Activated effector memory CD4-positive, alpha-beta T cell treated with anti-CD3 and anti-CD28 coated beads, Interleukin-2, amount 50 U/mL, for 16 hours (primary cell): ENCODE results near the gene OPCML.

Source experiments
- DNase-seq: peaks from one replicate; pipeline ENCODE4 v3.0.0-alpha.2; 2020

Gene OPCML

DNA sequence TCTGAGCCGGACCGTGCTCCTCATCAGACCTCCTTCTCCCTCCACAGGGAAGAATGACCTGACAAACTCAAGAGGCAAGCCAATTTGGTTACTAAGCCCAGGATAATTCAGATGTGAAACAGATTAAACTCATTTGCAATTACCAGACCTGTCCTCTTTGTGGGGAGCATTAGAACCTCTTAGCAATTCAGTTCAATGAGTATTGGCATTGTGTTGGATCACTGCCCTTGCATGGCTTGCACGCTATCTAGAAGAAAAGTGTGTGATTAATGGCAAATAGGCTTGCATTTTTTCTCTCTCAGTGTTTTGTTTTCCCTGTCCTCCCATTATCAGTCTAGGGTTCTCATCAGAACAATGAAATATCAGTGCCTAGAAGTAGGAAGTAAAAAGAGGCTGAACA is 365.6 kb downstream of the OPCML start:
- no peak for DNase-seq

GRCh38 chr11:133164986-133165385 is 367.3 kb downstream of the OPCML start:
- DNase-seq = no peak

DNA sequence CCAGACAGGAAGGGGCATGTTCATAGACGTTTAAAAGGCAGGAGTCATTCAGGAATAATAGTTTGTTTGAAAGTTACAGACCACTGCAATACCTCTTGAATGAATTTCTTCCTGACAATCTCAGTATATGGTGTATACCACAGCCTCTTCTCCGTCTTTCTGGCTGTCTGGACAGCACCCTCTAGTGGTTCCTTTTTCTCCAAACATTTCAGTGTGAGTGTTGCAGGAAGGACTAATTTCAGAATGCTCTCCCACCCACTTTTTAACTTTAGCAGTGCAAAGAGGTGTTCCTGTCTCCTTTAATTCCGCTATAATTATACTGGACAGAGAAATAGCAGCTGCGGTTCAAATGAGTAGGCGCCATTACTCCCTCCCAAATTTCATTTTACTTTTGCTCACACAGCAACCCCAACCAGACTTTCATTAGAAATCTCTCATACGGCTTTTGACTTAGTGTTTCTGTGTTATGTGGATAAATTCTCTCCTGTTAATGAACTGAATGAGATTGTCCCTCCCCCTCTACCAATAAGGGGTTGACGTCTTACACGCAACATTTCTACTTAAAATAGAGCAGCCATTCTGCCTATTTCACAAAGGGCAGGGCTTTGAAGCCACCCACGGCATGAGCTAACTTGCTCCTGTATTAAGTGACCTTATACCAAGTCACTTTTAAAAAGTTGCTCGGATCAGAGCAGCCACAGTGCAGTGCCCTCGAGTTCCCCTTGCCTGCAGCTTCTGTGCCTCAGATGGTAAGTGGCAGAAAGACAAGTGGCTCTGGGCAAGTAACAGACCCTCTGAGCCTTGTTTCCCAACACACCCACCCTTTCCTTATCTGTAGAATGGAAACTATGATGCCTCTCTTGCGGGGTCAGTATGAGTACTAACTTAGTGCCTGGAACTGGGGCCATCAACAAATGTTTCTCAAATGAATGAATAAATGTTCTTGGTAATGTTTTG is 368.6 kb downstream of the OPCML start:
- no peak for DNase-seq

GRCh38 chr11:133162227-133162626 is 370.1 kb downstream of the OPCML start:
- DNase-seq = no peak

DNA sequence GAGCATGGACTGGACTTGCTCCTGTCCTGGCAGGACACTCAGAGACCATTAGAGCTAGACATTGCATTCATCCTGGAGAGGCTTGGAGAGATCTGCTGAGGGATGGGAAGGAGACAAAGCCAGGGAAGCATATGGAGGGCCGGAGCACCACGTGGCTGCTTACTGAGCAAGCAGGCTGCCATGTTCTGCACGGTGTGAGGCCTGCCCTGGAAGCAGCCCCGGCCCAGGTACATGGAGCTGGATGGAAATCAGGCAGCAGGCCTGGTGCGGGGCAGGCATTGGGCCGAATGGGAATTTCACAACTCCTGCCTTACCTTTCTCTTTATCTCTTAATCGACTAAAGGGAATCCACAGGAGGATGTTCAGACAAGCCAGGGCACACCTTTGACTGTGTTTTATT is 371.5 kb downstream of the OPCML start:
- DNase-seq = no peak

GRCh38 chr11:133156986-133157745 is 375.1 kb downstream of the OPCML start:
- no peak for DNase-seq

DNA sequence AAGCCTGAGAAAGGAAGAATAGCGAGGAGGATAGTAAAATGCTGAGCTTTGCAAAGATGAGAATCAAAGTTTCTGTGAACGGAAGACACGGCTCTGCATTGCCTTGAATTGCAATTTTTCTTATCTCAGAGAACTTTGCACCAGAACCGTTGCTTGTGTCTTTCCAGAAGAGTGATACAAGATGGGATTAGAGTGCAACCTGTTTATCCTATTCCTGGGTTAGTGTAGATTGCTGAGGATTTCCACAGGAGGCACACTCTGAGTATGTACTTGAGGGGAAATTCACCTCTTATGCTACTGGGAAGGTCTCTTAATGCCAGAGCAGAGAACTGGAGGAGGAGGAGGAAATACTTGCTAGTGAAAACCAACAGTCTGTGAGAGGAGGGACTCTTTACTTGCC is 377.5 kb downstream of the OPCML start:
- no peak for DNase-seq

DNA sequence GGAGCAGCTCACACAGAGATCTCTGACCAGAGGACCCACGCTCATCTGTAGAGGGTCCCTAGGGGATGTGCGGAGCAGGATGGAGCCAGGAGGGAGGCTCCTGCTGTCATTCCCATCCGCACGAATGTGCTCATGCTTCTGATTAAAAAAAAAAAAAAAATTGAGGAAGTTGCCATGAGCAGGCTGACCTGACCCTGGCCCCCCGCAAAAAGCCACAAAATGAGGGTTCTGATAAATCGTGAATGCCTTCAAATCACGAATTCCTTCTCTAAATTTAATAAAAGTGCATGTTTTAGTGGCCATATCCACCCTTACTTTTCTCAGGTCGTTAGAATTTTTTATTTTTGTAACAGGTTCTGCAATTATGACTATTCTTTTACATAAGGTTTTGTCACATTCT is 378.2 kb downstream of the OPCML start:
- DNase-seq = no peak

- DNase-seq = no peak
These were observed 379.3 kb downstream of the OPCML start for GRCh38 chr11:133153031-133153430.

DNA sequence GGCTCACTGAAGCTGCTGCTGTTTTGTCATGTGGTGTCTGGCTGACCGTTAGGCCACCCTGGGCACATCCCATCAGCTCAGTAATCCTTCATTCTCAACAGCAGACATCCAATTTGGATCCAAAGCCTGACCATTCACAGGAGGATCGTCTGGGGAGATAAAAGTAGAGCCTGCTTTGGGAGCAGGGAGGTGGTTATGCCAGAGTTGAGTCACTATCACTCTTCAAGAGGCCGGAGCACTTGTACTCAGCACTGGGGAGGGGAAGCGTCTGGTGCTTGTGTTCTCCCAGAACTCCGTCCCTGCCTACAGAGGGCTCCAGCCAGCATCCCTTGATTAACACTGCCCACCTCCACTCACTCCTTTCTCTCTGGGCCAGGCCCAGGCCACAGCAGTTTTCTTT is 382.6 kb downstream of the OPCML start:
- DNase-seq = no peak

- DNase-seq = no peak
These were observed 384.7 kb downstream of the OPCML start for GRCh38 chr11:133147625-133148024.

GRCh38 chr11:133146697-133147306 is 385.5 kb downstream of the OPCML start:
- DNase-seq = no peak

DNA sequence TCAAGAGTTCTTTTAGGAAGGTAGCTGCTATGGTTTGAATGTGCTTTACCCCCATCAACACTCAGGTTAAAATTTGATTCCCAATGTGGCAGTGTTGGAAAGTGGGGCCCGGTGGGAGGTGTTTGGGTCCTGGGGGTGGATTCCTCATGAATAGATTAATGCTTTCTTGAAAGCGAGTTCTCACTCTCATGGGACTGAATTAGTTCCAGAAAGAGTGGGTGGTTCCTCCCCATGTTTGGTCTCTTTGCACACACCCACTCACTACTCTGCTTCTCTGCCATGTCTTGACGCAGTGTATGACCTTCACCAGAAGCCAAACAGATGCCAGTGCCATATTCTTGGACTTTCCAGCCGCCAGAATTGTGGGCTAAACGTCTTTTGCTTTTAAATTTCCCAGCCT is 394.4 kb downstream of the OPCML start:
- DNase-seq = no peak

DNA sequence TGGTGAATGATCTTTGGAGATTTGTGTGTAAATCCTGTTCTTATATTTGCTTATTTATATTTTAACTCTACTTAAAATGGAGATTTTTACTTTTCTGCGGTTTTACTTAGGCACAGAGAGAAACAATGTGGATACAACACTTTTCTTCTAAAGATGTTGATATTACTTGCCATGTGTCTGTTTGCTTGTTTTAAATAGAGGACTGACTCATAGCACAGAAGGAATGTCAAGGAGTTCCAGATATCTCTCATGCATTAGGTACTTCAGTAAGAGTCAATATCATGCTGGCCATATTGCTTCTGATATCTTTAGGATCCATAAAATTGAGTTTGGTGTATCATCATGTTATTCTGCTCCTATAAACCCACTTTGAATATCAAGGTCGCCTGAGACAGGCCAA is 395.0 kb downstream of the OPCML start:
- DNase-seq = no peak

DNA sequence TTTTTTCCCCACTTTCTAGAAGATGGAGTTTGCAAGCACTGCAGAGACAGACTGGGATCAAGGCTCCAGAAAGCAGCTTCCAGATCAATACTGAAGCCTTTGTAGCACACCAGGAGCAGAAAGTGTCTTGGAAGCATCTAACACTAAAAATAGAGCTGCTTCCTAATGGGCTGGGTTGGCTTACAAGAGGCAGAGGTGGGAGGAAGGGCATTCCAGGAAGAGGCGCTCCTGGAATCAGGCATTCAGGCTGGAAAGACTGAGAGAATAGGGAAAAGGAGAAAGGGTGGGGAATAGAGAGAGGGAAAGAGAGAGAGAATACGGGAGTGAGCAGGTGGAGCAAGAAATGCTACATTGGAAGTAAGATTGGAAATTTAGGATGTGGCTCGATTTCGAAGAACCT is 395.9 kb downstream of the OPCML start:
- DNase-seq = no peak

GRCh38 chr11:133134314-133135173 is 397.8 kb downstream of the OPCML start:
- DNase-seq = peak; percentile 74

GRCh38 chr11:133133606-133134005 is 398.7 kb downstream of the OPCML start:
- no peak for DNase-seq

GRCh38 chr11:133133050-133133449 is 399.3 kb downstream of the OPCML start:
- no peak for DNase-seq

DNA sequence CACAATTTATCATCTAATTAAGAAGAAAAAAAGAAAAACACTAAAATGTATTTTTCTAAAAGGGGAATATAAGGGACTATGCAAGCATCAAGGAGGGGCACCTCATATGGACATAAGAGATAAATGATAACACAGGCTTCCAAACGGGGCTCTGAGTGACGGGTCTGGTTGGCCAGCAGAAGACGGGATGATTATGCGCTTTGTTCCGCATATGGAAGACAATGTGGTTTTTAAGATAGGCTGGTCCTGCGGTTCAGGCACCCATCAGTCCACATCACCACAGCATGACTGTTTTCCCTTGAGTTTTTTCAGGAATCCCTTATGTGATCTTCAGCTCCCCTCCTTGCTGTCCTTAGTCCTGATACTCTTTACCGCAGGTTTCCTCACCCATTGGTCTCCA is 404.6 kb downstream of the OPCML start:
- DNase-seq = no peak

GRCh38 chr11:133123796-133124195 is 408.5 kb downstream of the OPCML start:
- no peak for DNase-seq

- no peak for DNase-seq
These were observed 408.9 kb downstream of the OPCML start for GRCh38 chr11:133123366-133123765.

GRCh38 chr11:133122256-133122655 is 410.0 kb downstream of the OPCML start:
- DNase-seq = no peak
